Measurements from ENCODE around the gene GAS2L2. TPM values are rescaled to one million over a fixed set of nuclear protein-coding genes. Genes with fewer than 3 reads are reported as not detected.
A peak's percentile ranks its signal among the peaks of the same experiment; 100 is the strongest.

Gene GAS2L2
- total RNA-seq = under 1 TPM in 1 of 2 donors, not detected in 1; 0.09 TPM
- 0.11 TPM for polyA plus RNA-seq (2013, experiment 1 of 2)
- polyA plus RNA-seq (2013, experiment 2 of 2) = 0.12 TPM
- long read RNA-seq, experiment 1 = 0 reads
- long read RNA-seq, experiment 2 = 0 reads
- long read RNA-seq, experiment 3 = 0 reads
- long read RNA-seq, experiment 4 = 0 reads

DNA sequence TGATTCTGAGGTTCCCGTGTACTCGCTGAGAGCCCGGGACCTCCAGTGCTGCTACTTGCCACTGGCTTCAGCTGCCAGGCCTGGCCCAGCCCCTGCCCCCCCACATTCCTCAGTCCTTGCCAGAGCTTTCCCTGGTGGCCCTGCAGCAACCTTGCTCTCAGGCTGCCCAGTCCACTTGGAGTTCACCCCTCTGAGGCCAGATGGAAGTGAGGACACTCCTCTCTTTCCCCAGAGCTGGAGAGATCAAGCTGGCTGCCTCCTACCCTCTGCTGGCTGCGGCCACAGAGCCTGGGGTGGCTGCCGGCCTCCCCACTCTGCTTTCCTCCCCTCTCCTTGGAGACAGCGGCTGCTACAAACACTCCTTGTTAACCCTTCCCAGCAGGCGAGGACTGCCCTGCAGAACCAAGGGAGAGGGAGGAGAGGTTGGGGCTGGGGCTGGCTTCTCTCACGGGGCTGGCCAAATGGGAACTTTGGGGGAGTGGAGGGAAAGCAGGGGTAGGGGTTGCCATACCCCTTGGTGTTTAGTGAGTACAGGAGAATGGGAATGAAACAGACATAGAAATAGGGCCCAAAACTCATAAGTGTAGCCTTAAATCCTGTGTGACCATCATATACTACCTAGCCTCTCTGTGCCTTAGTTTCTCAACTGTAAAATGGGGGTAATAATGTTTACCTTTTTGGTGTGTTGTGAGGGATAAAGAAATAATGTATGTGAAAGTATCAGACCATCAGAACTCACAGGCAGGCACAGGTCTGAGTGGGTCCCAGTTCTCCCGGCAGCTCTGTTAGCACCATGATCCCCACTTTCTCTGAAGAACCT, at the start of gene GAS2L2:
Gene GAS2L2 (minus strand): TSS at position 295 of the 820 bp plus-strand sequence. CDS start 389 bp downstream, outside the sequence.
- no peak within 1 kb of the TSS for H3K27ac Mint-ChIP-seq

GRCh38 chr17:35801583-35802224, 48.7 kb upstream of the GAS2L2 start:
- Histone ChIP-seq H3K9me3 (ENCODE audit: control insufficient read depth, low read length) (no peaks in the 10 kb centered on the region), H3K27me3 (ENCODE audit: control insufficient read depth, insufficient read depth, low read length, poor library complexity, severe bottlenecking) (peaks cover 34% of the 10 kb centered on the region), H3K36me3 (ENCODE audit: control insufficient read depth, insufficient read depth, low read length) (no peaks in the 10 kb centered on the region), H3K4me3 (ENCODE audit: low read length) (no peak overlapping the region), H3K9ac (ENCODE audit: extremely low read depth, low read length, poor library complexity, severe bottlenecking) (no peak overlapping the region), H3K4me1 (ENCODE audit: control insufficient read depth, insufficient read depth, low read length) (no peaks in the 10 kb centered on the region), H3K27ac (ENCODE audit: low read depth, low read length) (no peak overlapping the region)
- Mint-ChIP-seq H3K27me3 (ENCODE audit: insufficient read depth) (peaks cover 38% of the 10 kb centered on the region), H3K4me3 (no peak overlapping the region), H3K4me1 (no peaks in the 10 kb centered on the region), H3K36me3 (ENCODE audit: low read depth) (no peaks in the 10 kb centered on the region), H3K9me3 (no peaks in the 10 kb centered on the region), H3K27ac (no peak overlapping the region)
- 92 to 100% methylated on average over 3 to 9 of the region's 9 CpGs for WGBS, 2 experiments (ENCODE audit: insufficient coverage in 1 of 2, insufficient read length in 1 of 2)
- DNase-seq = no peak
- no peak for TF ChIP-seq CTCF (conservative IDR thresholded peaks at IDR 0.05)

More for the DNA sequence above, at the start of gene GAS2L2:
- Mint-ChIP-seq H3K27me3 (ENCODE audit: insufficient read depth) (peaks cover 34% of the 10 kb centered on the region), H3K9me3 (no peaks in the 10 kb centered on the region), H3K4me1 (peaks cover 4% of the 10 kb centered on the region), H3K36me3 (ENCODE audit: low read depth) (no peaks in the 10 kb centered on the region), H3K4me3 (no peak within 1 kb of the TSS)
- H3K9me3 ChIP-seq (ENCODE audit: control insufficient read depth, low read length) = no peaks in the 10 kb centered on the region
- no peak within 1 kb of the TSS for H3K27ac ChIP-seq (ENCODE audit: low read depth, low read length)
- 76 to 92% methylated on average over 2 to 8 of the region's 9 CpGs for whole genome bisulfite sequencing, 2 experiments (ENCODE audit: insufficient coverage in 1 of 2, insufficient read length in 1 of 2)
- peaks cover 24% of the 10 kb centered on the region for H3K27me3 ChIP-seq (ENCODE audit: control insufficient read depth, insufficient read depth, low read length, poor library complexity, severe bottlenecking)
- no peaks in the 10 kb centered on the region for H3K36me3 ChIP-seq (ENCODE audit: control insufficient read depth, insufficient read depth, low read length)
- DNase-seq = peak; percentile 75
- no peak for TF ChIP-seq CTCF (conservative IDR thresholded peaks at IDR 0.05)
- H3K4me1 ChIP-seq (ENCODE audit: control insufficient read depth, insufficient read depth, low read length) = no peaks in the 10 kb centered on the region
- H3K4me3 ChIP-seq (ENCODE audit: low read length) = no peak within 1 kb of the TSS
- H3K9ac ChIP-seq (ENCODE audit: extremely low read depth, low read length, poor library complexity, severe bottlenecking) = no peak within 1 kb of the TSS

DNA sequence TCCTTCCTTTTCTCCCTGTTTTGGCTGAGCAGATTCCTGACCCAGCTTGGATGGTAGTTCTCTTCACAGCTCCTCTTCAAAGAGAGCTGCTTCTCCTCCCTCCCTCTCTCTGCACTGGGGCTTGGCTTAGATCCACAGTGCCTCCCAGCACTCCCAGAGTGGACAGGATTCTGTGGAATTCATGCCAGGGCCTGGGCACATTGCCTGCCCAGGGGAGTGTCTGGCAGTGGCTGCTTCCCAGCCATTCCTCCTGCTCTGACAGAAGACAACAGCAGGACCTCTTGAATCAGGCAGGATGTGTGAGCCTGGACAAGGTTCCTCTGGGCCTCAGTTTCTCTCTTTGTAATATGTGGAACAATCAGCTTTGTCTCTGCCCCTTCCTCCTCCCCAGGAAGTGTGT, 46.9 kb upstream of the GAS2L2 start:
- Histone ChIP-seq H3K27me3 (ENCODE audit: control insufficient read depth, insufficient read depth, low read length, poor library complexity, severe bottlenecking) (peaks cover 51% of the 10 kb centered on the region), H3K27ac (ENCODE audit: low read depth, low read length) (no peak overlapping the region), H3K9ac (ENCODE audit: extremely low read depth, low read length, poor library complexity, severe bottlenecking) (no peak overlapping the region), H3K36me3 (ENCODE audit: control insufficient read depth, insufficient read depth, low read length) (no peaks in the 10 kb centered on the region), H3K9me3 (ENCODE audit: control insufficient read depth, low read length) (no peaks in the 10 kb centered on the region), H3K4me1 (ENCODE audit: control insufficient read depth, insufficient read depth, low read length) (no peaks in the 10 kb centered on the region), H3K4me3 (ENCODE audit: low read length) (no peak overlapping the region)
- H3K27ac Mint-ChIP-seq = no peak overlapping the region
- H3K36me3 Mint-ChIP-seq (ENCODE audit: low read depth) = no peaks in the 10 kb centered on the region
- peaks cover 52% of the 10 kb centered on the region for H3K27me3 Mint-ChIP-seq (ENCODE audit: insufficient read depth)
- H3K4me3 Mint-ChIP-seq = no peak overlapping the region
- no peaks in the 10 kb centered on the region for H3K9me3 Mint-ChIP-seq
- no peak for TF ChIP-seq CTCF (conservative IDR thresholded peaks at IDR 0.05)
- H3K4me1 Mint-ChIP-seq = no peaks in the 10 kb centered on the region
- no peak for DNase-seq
